HG03520 (cell line): Measurements from ENCODE around the gene PLXNB2.

ENCODE experiments used
- ATAC-seq: cut with Tn5 transposase; IDR thresholded peaks from one replicate; pipeline ENCODE4 v1.9.1; 2021; ENCODE audit warnings: mild to moderate bottlenecking, moderate library complexity; ENCODE audit not compliant: unreplicated experiment

The PLXNB2 gene

GRCh38 chr22:50299785-50300619 is 7.4 kb downstream of the PLXNB2 start:
- no peak for ATAC-seq

- no peak for ATAC-seq
Observed at GRCh38 chr22:50298937-50299784, 8.3 kb downstream of the PLXNB2 start.

GRCh38 chr22:50298266-50298637 is 9.2 kb downstream of the PLXNB2 start:
- ATAC-seq: no peak

GRCh38 chr22:50297510-50298265 is 9.8 kb downstream of the PLXNB2 start:
- ATAC-seq: no peak

GRCh38 chr22:50296658-50297490 is 10.6 kb downstream of the PLXNB2 start:
- ATAC-seq: no peak

GRCh38 chr22:50294319-50294656 is 13.2 kb downstream of the PLXNB2 start:
- ATAC-seq: no peak

- no peak for ATAC-seq
Observed at GRCh38 chr22:50293441-50294318, 13.8 kb downstream of the PLXNB2 start.

- no peak for ATAC-seq
Observed at GRCh38 chr22:50292643-50293440, 14.6 kb downstream of the PLXNB2 start.

- no peak for ATAC-seq
Observed at GRCh38 chr22:50289942-50290630, 17.4 kb downstream of the PLXNB2 start.

- no peak for ATAC-seq
Observed at GRCh38 chr22:50289151-50289941, 18.1 kb downstream of the PLXNB2 start.

GRCh38 chr22:50287731-50288130 is 19.7 kb downstream of the PLXNB2 start:
- ATAC-seq: no peak

GRCh38 chr22:50286701-50287318 is 20.6 kb downstream of the PLXNB2 start:
- ATAC-seq: no peak

- no peak for ATAC-seq
Observed at GRCh38 chr22:50286275-50286674, 21.2 kb downstream of the PLXNB2 start.

GRCh38 chr22:50285568-50286229 is 21.7 kb downstream of the PLXNB2 start:
- ATAC-seq: no peak

GRCh38 chr22:50284479-50284878 is 23.0 kb downstream of the PLXNB2 start:
- no peak for ATAC-seq

- ATAC-seq: no peak
Observed at GRCh38 chr22:50283821-50284220, 23.6 kb downstream of the PLXNB2 start.
